Midbrain (tissue), 1 donor: ENCODE measurements around the gene GGA1.

Experiments used
- DNase-seq: peaks from one replicate; lab custom pipeline; 2025; lab: John Stamatoyannopoulos, UW

Gene GGA1, protein sequence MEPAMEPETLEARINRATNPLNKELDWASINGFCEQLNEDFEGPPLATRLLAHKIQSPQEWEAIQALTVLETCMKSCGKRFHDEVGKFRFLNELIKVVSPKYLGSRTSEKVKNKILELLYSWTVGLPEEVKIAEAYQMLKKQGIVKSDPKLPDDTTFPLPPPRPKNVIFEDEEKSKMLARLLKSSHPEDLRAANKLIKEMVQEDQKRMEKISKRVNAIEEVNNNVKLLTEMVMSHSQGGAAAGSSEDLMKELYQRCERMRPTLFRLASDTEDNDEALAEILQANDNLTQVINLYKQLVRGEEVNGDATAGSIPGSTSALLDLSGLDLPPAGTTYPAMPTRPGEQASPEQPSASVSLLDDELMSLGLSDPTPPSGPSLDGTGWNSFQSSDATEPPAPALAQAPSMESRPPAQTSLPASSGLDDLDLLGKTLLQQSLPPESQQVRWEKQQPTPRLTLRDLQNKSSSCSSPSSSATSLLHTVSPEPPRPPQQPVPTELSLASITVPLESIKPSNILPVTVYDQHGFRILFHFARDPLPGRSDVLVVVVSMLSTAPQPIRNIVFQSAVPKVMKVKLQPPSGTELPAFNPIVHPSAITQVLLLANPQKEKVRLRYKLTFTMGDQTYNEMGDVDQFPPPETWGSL

DNA sequence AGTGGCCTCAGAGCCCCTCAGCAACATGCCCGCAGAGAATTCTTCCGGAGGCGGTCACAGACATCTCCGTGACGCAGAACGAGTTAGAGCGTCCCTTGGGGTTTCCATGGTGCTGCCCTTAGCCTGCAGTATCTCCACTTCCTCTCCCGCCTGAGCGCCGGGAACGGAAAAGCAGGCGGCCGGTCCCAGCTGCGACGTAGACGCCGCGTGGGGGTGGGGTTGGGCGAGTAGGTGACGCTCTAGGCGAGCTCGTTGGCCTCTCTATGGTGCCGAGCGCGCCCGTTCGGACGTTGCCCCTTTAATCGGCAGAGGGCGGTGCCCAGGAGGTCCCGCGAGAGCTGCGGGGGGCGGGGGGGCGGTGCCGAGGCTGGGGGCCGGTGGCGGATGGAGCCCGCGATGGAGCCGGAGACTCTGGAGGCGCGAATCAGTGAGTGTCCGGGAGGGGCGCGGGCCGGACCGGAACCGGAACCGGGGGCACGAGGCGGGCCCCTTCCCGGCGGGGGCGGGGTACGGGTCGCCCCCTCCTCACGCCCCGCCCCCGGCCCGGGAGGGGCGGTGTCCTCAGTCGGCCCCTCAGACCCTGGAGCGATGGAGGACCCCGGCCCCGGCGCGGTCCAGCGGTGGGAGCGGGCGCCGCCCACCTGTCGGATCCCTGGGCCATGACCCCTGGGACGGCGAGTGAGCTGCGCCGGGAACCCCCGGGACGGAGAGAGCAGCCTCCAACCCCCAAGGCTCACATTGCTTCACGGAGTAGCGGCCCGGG lies at the start of gene GGA1:
Gene GGA1 (plus strand): TSS at position 358 of the 763 bp plus-strand sequence. CDS start 27 bp downstream, at position 385.
- peak; percentile 99 for DNase-seq

DNA sequence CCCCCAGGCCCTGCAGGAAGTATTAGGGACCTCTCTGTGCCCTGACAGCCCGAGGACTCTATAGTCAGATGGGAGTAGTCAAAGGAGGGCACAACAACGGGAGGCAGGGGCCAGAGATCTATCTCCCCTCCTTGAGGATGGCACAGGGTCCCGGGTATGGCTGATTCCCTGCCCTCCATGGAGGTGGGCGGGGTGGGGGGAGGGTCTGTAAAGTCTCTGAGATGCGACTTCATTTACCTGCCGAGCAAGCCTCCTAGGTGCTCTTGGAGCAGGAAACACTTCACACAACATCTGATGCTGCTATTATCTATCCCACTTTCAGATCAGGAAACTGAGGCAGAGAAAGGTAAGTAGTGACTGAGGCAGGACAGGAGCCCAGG lies 49.1 kb upstream of the GGA1 start:
- DNase-seq: no peak

DNA sequence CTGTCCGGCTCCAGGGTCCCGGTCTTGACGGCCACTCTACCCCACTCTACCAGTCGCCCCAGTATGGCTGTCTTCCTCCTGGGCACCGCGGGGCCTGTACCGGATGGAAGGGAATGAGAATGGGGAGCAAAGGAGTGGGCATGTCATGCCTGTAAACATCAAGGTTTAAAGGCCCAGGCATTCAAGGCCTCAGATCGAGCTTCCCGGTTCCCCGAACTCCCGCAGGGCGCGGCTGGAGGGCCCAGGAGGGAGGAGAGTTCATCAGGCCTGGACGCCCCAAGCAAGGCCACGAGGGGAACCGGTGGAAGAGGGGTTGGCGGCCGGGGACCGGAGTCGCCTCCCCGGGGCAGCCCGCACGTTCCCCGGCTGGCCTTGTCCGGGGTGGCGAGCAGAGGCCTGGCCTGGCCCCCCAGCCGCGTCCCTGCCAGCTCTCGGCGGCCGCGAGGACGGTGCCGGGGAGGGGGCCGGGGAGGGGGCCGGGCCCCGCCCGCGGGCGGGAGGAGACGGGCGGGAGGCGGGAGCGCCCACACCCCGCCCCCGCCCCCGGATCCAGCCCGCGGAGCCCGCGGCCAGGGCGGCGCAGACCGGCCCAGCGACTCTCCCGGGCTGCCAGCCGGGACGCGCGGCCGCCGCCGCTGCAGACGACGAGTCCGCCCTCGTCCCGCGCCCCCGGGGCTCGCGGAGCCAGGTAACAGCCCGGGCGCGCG lies 48.6 kb upstream of the GGA1 start, which contains the start of gene CDC42EP1:
Gene CDC42EP1 (plus strand): TSS at position 580 of the 707 bp plus-strand sequence. CDS start 5,870 bp downstream, outside the sequence.
- DNase-seq: peak; percentile 80

DNA sequence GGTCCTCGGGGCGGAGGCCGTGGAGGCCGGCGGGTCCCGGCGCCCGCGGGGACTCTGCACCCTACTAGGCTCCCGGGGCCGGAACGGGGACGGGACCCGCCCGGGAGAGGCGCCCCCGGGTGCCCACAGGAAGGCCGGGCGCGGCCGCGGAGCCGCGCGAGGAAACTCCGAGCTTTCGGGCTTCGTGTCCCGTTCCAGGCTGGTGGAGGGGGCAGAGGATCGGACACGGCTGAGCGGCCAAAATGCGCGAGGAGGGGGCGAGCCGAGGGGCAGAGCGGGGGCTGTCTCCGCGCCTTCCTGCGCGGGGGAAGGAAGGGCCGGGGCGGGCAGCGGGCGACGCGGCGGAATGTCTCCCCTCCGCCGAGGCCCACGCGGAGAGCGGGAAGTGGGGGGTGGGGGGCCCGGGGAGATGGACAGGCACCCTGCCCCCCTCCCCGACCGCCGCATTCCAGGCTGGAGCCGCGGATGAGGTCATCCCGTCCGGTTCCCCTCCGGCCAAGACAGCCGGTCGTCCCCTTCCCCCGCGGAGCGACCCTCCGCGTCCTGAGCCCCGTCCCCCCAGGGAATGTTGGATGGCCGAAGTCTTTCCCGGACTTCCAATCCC lies 47.9 kb upstream of the GGA1 start:
- DNase-seq: no peak

DNA sequence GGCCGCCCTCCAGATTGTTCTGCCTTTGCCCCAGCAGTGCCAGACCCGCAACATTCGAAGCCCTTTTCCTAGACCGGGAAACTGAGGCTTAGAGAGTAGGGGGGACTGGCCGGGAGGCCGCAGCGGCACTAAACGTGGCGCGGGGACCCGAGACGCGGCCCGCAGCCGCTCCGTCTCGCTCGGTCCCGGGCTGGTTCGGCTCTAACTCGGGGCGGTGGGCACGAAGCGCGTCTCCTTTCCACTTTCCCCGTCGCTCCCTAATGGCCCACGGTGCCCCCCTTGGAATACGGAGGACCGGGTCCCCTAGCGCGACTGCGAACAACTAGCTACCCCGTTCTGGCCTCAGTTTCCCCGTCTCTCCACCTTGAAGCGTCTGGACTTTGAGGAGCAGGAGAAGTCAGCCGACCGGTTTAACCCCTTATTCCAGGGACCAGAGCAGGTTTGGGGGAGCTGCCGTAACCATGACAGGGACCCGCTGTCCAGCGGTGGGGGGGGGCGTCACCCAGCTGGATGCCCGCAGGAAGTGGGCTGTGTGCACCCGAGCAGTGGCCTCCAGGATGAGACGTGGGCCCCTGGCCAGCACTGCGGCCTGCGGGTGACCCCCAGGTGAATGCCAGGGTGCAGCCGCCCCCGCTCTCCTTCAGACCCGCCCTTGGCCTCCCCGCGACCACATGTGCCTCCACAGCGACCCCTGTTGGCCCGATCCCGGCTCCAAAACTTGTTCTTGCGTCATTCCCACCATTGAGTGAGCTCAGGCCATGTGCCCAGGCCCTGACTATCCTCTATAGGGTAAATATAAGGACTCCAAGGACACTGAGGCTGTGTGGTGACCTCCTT lies 47.2 kb upstream of the GGA1 start:
- peak; percentile 87 for DNase-seq

DNA sequence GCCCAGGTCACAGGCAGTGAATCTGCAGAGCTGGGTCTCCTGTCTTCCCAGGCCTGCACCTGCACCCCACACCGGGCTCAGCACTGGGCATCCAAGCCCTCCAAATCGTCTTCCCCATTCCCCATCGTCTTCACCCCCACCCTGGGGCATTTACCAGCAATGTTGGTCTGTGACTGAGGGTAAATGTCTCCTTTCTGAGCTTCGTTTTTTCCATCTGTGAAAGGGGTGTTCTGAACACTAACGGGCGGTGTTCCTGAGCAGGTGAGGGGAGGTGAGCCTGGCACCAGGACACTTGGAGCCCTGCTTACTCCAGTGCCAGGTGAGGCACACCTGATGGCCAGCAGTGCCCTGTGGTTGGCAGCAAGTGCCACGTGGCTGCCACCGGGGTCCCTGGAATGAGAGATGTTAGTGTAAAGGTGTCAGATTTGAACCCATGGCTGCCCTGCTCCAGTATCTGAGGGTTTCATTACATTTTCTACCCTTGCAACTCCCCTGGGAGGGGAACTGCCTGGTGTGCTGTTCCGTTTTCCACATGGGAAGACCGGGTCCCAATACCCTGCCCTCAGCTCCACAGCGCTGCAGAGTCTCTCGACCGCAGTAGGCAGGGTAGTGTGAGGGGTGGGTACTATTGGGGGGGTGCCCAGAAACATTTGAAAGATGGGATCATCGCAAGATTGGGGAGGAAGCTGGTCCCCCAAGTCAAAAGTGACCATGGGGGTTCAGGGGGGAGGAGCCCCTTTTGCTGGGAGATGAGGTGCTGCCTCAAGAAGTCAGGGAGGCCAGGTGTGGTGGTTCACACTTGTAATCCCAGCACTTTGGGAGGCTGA lies 46.4 kb upstream of the GGA1 start:
- DNase-seq: no peak

DNA sequence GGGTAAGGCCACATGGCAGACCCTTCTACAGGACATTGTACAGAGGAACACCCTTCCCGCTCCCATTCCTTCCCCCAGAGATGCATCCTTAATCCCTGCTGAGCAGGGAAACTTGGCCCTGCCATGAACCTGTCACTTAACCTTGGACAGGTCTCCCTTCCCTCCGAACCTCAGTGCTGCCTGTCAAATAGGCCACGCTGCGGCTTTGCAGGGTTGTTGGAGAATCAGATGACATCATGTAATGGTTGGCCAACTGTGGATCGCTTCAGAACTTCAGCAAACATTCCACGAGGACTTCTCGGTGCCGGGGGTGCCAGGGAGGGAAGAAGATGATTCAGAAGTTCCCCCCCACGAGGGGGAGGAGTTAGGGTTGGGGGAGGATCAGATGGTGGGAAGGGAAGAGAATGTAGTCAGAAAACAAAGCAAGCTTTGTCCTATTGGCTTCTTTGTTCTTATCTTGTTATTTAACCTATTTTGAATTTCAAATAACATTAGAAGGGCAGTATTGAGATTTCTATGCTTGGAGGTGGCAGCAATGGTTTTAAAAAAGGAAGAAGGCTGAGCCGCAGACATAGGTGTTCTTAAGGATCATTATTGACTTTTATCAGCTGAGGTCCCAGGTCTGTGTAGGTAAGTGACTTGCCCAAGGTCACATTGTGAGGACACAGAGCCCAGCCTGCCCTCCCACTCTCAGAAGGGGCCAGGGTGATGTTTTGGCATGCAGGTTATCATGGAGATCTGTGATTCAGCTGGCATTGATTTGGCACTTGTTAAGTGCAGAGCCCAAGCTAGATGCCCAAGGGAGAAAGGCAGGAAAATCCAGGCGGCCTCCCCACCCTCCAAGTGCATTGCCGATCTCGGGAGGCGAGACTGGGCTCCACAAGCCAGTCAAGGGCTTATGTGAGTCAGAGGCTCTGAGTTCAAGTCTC lies 45.2 kb upstream of the GGA1 start:
- peak; percentile 91 for DNase-seq

DNA sequence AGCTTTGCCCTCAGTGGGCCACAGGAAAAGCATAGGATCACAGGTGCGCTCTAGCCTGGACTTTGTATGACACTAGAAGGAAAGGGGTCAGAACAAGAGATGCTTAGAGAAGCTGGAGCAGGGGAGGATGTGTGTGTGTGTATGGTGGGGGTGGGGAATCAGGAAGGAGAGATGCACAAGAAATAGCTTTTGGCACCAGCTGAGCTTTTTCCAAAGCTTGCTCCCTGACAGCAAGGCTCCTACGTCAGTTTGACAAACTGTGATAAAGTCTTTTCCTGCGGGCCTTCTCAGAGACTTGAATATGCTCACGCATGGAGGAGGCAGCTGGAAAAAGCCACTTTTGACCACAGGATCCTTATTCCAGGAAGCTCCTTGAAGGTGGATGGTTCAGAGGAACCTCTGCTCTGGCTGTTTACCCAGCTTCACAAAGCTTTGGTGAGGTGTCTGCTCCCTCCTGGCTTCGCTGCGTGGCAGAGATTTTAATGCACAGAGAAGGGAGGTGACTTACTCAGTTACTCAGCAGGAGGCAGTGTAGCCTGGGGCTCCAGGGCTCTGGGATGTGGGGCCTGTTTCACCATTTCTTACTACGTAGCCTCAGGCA lies 44.4 kb upstream of the GGA1 start:
- no peak for DNase-seq

DNA sequence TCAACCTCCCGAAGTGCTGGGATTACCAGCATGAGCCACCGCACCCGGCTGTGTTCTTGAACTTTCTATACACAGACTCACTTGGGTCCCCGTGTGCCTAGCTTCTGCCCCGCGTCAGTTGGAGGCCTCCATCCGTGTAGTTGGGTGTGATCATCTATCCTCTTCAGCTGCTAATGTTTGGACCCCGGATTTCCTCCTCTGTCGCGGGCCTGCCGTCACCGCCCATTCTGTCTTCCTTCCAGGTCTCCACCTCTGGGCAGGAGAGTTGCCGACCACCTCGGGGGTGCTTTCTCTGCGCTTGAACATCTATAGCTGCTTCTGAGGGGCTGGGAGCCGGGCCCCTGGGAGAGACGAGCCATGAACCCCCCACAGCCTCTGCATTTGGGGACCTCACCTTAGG lies 42.8 kb upstream of the GGA1 start:
- no peak for DNase-seq

DNA sequence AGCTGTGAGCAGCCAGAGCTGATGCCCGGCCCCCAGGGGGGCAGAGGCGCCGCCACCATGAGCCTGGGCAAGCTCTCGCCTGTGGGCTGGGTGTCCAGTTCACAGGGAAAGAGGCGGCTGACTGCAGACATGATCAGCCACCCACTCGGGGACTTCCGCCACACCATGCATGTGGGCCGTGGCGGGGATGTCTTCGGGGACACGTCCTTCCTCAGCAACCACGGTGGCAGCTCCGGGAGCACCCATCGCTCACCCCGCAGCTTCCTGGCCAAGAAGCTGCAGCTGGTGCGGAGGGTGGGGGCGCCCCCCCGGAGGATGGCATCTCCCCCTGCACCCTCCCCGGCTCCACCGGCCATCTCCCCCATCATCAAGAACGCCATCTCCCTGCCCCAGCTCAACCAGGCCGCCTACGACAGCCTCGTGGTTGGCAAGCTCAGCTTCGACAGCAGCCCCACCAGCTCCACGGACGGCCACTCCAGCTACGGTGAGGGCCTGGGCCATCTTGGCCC lies 42.3 kb upstream of the GGA1 start:
- no peak for DNase-seq

DNA sequence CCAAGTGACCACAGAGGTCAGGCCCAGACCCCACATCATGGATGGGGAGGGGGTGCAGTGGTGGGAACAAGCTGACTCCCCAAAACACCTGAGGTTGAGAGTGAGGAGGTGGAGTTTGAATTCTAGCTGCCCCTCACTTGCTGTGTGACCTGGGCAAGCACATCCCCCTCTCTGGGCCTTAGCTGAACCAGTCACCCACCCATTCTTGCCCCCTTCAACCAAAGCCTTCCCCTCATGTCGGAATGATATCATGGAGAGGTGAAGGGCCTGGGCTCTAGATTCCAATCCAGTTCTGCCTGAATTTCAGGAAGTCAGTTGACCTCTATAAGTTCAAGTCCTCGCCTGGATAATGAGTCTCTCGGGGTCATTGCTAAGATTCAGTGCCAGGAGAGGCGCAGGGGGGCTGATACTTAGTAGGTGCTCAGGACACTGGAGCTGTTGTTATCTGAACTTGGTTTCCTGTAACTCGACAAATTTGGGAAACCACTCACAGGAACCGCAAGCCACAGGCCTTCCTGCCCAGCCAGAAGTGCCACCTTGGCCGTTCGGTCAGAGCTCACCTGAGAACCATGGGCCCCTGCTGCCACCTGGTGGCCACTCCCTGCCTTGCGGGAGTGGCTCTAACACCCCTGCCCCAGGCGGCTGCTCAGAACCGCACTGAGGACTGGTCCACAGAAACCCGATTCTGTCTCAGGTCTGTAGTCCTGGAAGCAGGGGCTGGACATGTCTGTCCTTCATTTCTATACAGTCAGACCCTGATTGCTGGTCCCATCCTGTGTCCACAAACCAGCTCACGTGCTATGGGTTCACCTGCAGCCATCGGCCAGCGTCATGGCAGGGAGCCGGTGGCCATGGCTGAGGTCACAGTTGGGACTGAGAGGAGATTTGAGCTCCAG lies 41.5 kb upstream of the GGA1 start:
- DNase-seq: peak; percentile 82

DNA sequence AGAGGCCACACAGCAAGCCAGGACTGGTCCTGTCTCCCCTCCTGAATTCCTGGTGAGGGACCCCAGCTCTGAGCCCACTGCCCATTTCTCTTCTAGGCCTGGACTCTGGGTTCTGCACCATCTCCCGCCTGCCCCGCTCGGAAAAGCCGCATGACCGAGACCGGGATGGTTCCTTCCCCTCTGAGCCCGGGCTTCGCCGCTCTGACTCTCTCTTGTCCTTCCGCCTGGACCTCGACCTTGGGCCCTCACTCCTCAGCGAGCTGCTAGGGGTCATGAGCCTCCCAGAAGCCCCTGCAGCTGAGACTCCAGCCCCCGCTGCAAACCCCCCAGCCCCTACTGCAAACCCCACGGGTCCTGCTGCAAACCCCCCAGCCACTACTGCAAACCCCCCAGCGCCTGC lies 40.6 kb upstream of the GGA1 start:
- no peak for DNase-seq

DNA sequence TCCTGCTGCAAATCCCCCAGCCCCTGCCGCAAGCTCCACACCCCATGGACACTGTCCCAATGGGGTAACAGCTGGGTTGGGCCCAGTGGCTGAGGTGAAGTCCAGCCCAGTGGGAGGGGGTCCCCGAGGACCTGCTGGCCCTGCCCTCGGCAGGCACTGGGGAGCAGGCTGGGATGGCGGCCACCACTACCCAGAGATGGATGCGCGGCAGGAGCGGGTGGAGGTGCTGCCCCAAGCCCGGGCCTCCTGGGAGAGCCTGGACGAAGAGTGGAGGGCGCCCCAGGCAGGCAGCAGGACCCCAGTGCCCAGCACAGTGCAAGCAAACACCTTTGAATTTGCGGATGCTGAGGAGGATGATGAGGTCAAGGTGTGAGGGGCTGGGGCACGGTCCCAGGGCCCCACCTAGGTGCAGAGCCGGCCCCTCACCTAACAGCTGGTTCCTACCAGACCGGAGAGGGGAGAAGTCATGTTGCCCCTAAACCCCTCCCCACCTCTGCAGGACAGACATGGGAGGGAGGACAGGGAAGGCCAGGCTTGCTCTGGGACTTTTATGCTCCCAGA lies 40.1 kb upstream of the GGA1 start:
- DNase-seq: no peak

DNA sequence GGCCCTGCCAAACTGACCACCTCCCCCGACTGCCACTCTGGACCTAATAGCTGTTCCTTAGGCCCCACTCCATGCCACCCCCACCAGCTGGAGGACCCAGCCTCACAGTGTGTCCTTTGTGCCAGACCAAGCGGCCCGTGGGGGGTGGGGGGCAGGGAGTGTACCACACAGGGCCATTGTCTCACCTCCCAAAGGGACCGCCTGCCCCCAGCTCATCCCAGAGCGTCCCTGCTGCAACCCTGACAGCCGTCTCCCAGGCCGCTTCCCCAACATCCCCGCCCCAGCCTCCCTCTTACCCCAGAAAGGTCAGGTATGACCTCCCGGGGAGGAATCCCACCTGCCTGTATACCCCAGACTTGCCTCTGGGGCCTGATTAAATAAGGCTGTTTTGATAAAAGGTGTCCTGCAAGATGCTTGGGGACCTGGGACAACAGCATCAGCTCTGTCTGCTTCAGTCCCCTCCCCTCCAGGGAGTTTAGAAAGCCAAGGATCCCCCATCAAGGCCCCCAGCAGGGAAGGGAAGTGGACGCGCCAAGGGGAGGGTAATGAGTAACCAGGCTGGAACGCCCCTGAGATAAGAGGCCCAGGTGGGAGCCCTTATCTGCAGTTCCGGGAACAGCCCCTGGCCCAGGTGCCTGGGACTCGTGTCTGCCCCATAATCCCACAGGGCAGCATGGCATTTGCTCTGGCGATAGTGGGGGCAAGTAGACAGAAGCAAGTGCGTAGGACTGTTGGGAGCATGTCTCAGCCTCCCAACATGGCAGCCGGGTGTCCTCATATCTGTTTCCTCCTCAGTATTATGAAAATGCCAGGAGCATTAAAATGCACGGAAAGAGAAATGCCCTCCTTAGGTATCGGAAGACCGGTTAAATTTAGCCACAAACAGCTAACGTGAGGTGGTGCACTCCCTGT lies 39.4 kb upstream of the GGA1 start:
- DNase-seq: peak; percentile 84

DNA sequence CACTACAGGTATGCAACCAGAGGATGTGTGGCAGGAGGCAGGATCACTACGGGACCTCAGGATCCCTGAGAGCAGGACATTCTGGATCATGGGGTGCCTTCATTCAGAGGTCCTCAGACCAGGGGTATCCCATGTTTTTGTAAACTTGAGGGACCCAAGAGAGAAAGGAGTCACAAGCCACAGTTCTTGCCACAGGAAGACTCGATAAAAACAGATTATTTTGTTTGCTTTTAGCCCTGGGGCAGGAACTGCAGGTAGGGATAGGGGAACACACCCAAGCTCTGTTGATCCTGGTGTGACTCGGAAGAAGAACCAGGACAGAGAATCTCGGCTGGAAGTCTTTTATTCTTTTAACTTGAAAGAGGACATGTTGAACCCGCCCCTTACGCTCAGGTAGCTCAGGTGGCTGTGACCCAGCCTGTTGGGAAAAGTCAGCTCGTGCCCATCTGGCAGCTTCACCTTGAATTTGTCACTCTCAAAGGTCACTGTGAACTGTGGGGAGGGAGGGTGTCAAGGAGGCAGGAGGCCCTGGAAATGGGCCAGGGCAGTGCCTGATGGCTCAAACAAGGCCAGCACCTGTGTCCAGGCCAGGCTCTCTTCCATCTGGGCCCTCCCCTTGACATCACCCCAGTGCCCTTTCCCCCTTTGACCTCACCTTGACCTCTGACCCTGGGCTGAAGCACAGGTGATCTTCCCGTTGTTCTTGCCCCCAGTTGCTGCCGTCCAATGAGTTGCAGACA lies 38.5 kb upstream of the GGA1 start:
- no peak for DNase-seq
